Cardiac fibroblast (primary cell): ENCODE measurements around the gene LRRC36.

Source experiments
- DNase-seq, 2 donors: peaks; one replicate each; pipeline versions ENCODE4 v3.0.0 to v3.0.0-alpha.2; 2010; ENCODE audit warnings: low read depth in 2 of 2
- H3K4me3 ChIP-seq, 2 donors: replicated peaks in 1 of 2; 1 replicate in 1 of 2; 2 replicates in 1 of 2; pipeline ENCODE4 v1.5.1; 2011; ENCODE audit warnings: low read depth in 2 of 2, low read length in 2 of 2, mild to moderate bottlenecking in 2 of 2, moderate library complexity in 1 of 2
- CTCF ChIP-seq: IDR thresholded peaks from one replicate; pipeline ENCODE4 v1.5.1; 2011; ENCODE audit warnings: low read depth, mild to moderate bottlenecking, low read length, inconsistent platforms

The LRRC36 gene

GRCh38 chr16:67419502-67419901 is 92.9 kb downstream of the LRRC36 start:
- no peak for DNase-seq
- TF ChIP-seq CTCF = no peak
- no peak overlapping the region for H3K4me3 ChIP-seq

- H3K4me3 ChIP-seq = no peak overlapping the region
- no peak for TF ChIP-seq CTCF
- DNase-seq = no peak
These were observed 93.3 kb downstream of the LRRC36 start for GRCh38 chr16:67419931-67420330.

GRCh38 chr16:67421030-67421429 is 94.4 kb downstream of the LRRC36 start:
- TF ChIP-seq CTCF = no peak

GRCh38 chr16:67423015-67423414 is 96.4 kb downstream of the LRRC36 start:
- no peak overlapping the region for H3K4me3 ChIP-seq
- no peak for DNase-seq
- no peak for TF ChIP-seq CTCF

More at GRCh38 chr16:67421030-67421429, 94.4 kb downstream of the LRRC36 start:
- no peak for DNase-seq
- no peak overlapping the region for H3K4me3 ChIP-seq

GRCh38 chr16:67423611-67424260 is 97.1 kb downstream of the LRRC36 start:
- no peak for DNase-seq
- no peak for TF ChIP-seq CTCF
- no peak overlapping the region for H3K4me3 ChIP-seq

GRCh38 chr16:67424261-67424615 is 97.6 kb downstream of the LRRC36 start:
- no peak for DNase-seq
- no peak overlapping the region for H3K4me3 ChIP-seq
- TF ChIP-seq CTCF = no peak

GRCh38 chr16:67425061-67425460 is 98.4 kb downstream of the LRRC36 start:
- H3K4me3 ChIP-seq = no peak overlapping the region
- TF ChIP-seq CTCF = no peak

More at GRCh38 chr16:67425061-67425460, 98.4 kb downstream of the LRRC36 start:
- no peak for DNase-seq
